Astrocyte (in vitro differentiated cells and primary cell): Measurements from ENCODE around the gene LEPROT. TPM values are rescaled to one million over a fixed set of nuclear protein-coding genes. Genes with fewer than 3 reads are reported as not detected.

Experiments used
- DNase-seq: peaks from one replicate; pipeline ENCODE4 v3.0.0-alpha.2; 2010; ENCODE audit warnings: low read depth
- FAIRE-seq: peaks from 2 replicates; lab custom pipeline; 2011; peaks lifted over from hg19 to GRCh38; lab: Jason Lieb, UNC
- H2AFZ ChIP-seq: 2 replicates; pipeline ENCODE4 v1.6.0; 2012; ENCODE audit warnings: low read depth, low read length, inconsistent platforms
- H3K27ac ChIP-seq: 2 replicates; pipeline ENCODE4 v1.5.1; 2011; ENCODE audit warnings: low read depth, low read length, inconsistent platforms
- H3K27me3 ChIP-seq: 2 replicates; pipeline ENCODE4 v1.6.0; 2011; ENCODE audit warnings: low read length, inconsistent platforms; ENCODE audit not compliant: insufficient read depth
- H3K36me3 ChIP-seq: 2 replicates; pipeline ENCODE4 v1.5.1; 2011; ENCODE audit warnings: low read length, inconsistent platforms; ENCODE audit not compliant: insufficient read depth
- H3K4me1 ChIP-seq: 2 replicates; pipeline ENCODE4 v1.5.1; 2011; ENCODE audit warnings: low read length, inconsistent platforms; ENCODE audit not compliant: insufficient read depth
- H3K4me2 ChIP-seq: 2 replicates; pipeline ENCODE4 v1.6.0; 2012; ENCODE audit warnings: low read length, inconsistent platforms
- H3K4me3 ChIP-seq: 2 replicates; pipeline ENCODE4 v1.5.1; 2011; ENCODE audit warnings: low read depth, mild to moderate bottlenecking, low read length, inconsistent platforms; ENCODE audit not compliant: insufficient read depth
- H3K79me2 ChIP-seq: 2 replicates; pipeline ENCODE4 v1.6.0; 2012; ENCODE audit warnings: mild to moderate bottlenecking, low read length, inconsistent platforms; ENCODE audit not compliant: insufficient read depth
- H3K9ac ChIP-seq: 2 replicates; pipeline ENCODE4 v1.6.0; 2012; ENCODE audit warnings: mild to moderate bottlenecking, low read length, inconsistent platforms
- H3K9me3 ChIP-seq: 2 replicates; pipeline ENCODE4 v1.5.1; 2012; ENCODE audit warnings: low read depth, mild to moderate bottlenecking, low read length, inconsistent platforms; ENCODE audit not compliant: insufficient read depth
- H4K20me1 ChIP-seq: 2 replicates; pipeline ENCODE4 v1.6.0; 2012; ENCODE audit warnings: low read length, inconsistent platforms; ENCODE audit not compliant: insufficient read depth
- H3K27ac Mint-ChIP-seq: one replicate; pipeline ENCODE4 v1.8.0; 2021; ENCODE audit warnings: mild to moderate bottlenecking, mixed read lengths; ENCODE audit not compliant: unreplicated experiment
- H3K27me3 Mint-ChIP-seq: one replicate; pipeline ENCODE4 v1.8.0; 2021; ENCODE audit warnings: low read depth, mixed read lengths; ENCODE audit not compliant: unreplicated experiment
- H3K36me3 Mint-ChIP-seq: one replicate; pipeline ENCODE4 v1.8.0; 2021; ENCODE audit warnings: low read depth, mixed read lengths; ENCODE audit not compliant: unreplicated experiment
- H3K4me1 Mint-ChIP-seq: one replicate; pipeline ENCODE4 v1.8.0; 2021; ENCODE audit warnings: low read depth, mixed read lengths; ENCODE audit not compliant: unreplicated experiment
- H3K4me3 Mint-ChIP-seq: one replicate; pipeline ENCODE4 v1.8.0; 2021; ENCODE audit warnings: mild to moderate bottlenecking, moderate library complexity, mixed read lengths; ENCODE audit not compliant: unreplicated experiment
- H3K9me3 Mint-ChIP-seq: one replicate; pipeline ENCODE4 v1.8.0; 2021; ENCODE audit warnings: mild to moderate bottlenecking, mixed read lengths; ENCODE audit not compliant: unreplicated experiment
- EZH2 ChIP-seq: IDR thresholded peaks from 2 replicates; pipeline ENCODE4 v1.6.1; 2012; ENCODE audit warnings: mild to moderate bottlenecking, low read length, inconsistent platforms; ENCODE audit not compliant: insufficient read depth
- total RNA-seq: library from RNA; stranded (reverse); gene quantifications from 2 replicates; pipeline ENCODE4 v1.2.1, GENCODE V29; 2021
- TF ChIP-seq, protein P1 (sequence below): IDR thresholded peaks from 2 replicates; pipeline ENCODE4 v1.5.1; 2011; ENCODE audit warnings: low read depth, mild to moderate bottlenecking, inconsistent platforms, low read length, moderate library complexity; ENCODE audit not compliant: insufficient read depth

LEPROT gene
- total RNA-seq, 1 donor from 2014 or later = 99.4 TPM

DNA sequence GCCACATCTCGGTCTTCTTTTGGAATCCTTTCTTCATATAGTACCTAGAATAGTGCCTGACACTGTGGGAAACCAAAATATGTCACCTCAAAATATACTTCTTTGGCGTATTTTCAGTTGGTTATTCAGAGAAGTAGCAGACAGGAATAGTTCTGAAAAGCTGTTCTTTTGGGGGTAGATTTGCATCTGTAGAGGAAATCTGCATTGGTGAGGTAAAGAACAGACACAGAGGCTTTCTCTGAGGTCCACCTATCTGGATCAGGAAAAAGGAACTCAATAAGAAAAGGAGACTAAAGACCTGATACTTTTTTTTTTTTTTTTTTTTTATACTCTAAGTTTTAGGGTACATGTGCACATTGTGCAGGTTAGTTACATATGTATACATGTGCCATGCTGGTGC, 23.2 kb downstream of the LEPROT start:
- no peaks in the 10 kb centered on the region for H4K20me1 ChIP-seq
- Mint-ChIP-seq H3K27ac (no peak overlapping the region), H3K27me3 (no peaks in the 10 kb centered on the region), H3K4me3 (no peak overlapping the region), H3K9me3 (peaks cover 7% of the 10 kb centered on the region), H3K36me3 (peaks cover under 1% of the 10 kb centered on the region), H3K4me1 (peaks cover 2% of the 10 kb centered on the region)
- no peaks in the 10 kb centered on the region for H3K9me3 ChIP-seq
- H3K4me2 ChIP-seq = no peak overlapping the region
- no peak overlapping the region for H3K27ac ChIP-seq
- no peak overlapping the region for H2AFZ ChIP-seq
- TF ChIP-seq EZH2 = no peak
- TF ChIP-seq, protein P1, sequence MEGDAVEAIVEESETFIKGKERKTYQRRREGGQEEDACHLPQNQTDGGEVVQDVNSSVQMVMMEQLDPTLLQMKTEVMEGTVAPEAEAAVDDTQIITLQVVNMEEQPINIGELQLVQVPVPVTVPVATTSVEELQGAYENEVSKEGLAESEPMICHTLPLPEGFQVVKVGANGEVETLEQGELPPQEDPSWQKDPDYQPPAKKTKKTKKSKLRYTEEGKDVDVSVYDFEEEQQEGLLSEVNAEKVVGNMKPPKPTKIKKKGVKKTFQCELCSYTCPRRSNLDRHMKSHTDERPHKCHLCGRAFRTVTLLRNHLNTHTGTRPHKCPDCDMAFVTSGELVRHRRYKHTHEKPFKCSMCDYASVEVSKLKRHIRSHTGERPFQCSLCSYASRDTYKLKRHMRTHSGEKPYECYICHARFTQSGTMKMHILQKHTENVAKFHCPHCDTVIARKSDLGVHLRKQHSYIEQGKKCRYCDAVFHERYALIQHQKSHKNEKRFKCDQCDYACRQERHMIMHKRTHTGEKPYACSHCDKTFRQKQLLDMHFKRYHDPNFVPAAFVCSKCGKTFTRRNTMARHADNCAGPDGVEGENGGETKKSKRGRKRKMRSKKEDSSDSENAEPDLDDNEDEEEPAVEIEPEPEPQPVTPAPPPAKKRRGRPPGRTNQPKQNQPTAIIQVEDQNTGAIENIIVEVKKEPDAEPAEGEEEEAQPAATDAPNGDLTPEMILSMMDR = no peak
- no peak for FAIRE-seq
- H3K79me2 ChIP-seq = no peaks in the 10 kb centered on the region
- no peak overlapping the region for H3K4me3 ChIP-seq
- no peaks in the 10 kb centered on the region for H3K27me3 ChIP-seq
- no peak for DNase-seq
- H3K4me1 ChIP-seq = peaks cover 3% of the 10 kb centered on the region
- H3K36me3 ChIP-seq = no peaks in the 10 kb centered on the region
- no peak overlapping the region for H3K9ac ChIP-seq

DNA sequence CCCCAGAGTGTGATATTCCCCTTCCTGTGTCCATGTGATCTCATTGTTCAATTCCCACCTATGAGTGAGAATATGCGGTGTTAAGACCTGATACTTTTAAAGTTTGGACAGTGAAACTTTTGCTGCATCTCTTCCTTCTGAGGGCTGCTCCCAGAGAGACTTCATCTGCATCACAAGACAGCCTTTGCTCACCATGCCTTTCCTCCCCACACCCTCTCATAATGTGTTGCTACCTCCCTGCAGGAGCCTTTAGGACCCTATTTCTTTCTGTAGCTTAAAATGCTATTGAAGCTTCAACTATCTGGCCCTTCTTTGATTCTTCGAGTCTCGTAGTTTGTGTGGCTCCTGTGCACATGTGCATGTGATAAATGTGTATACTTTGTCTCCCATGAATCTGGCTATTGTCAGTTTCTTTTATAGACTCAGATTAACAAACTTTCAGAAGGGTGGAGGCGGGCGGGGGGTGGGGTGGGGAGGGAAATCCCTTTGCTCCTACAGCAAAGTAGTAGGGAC, 23.7 kb downstream of the LEPROT start:
- Histone ChIP-seq H3K4me3 (no peak overlapping the region), H3K4me2 (no peak overlapping the region), H3K36me3 (no peaks in the 10 kb centered on the region), H3K27me3 (no peaks in the 10 kb centered on the region), H3K27ac (no peak overlapping the region), H3K9ac (no peak overlapping the region), H4K20me1 (no peaks in the 10 kb centered on the region), H3K9me3 (no peaks in the 10 kb centered on the region), H2AFZ (no peak overlapping the region), H3K4me1 (peaks cover 3% of the 10 kb centered on the region), H3K79me2 (no peaks in the 10 kb centered on the region)
- Mint-ChIP-seq H3K27me3 (no peaks in the 10 kb centered on the region), H3K4me3 (no peak overlapping the region), H3K27ac (no peak overlapping the region), H3K4me1 (peaks cover 2% of the 10 kb centered on the region), H3K9me3 (peaks cover 7% of the 10 kb centered on the region), H3K36me3 (no peaks in the 10 kb centered on the region)
- FAIRE-seq (no peak), DNase-seq (no peak)
- TF ChIP-seq, protein P1 = no peak
- no peak for TF ChIP-seq EZH2

DNA sequence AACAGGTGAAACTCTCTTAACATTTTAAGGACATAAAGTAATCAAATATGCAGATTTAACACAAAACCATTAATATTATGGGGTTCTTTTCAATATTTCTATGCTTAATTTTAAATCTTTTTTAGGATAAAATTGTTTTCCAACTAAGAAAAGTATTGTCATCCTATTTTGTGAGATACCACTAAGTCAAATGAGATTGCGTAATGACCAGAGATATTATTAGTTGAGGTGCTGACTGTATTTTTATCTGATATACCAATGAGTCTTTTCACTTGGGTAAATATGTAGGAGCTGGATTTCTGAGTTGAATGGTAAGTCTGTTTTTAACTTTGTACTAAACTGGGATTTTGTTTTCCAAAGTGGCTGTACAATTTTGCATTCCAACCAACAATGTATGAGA, 25.4 kb downstream of the LEPROT start:
- Histone ChIP-seq H3K9ac (no peak overlapping the region), H3K27me3 (no peaks in the 10 kb centered on the region), H3K79me2 (no peaks in the 10 kb centered on the region), H4K20me1 (no peaks in the 10 kb centered on the region), H3K4me2 (no peak overlapping the region), H2AFZ (no peak overlapping the region), H3K9me3 (no peaks in the 10 kb centered on the region), H3K4me1 (no peaks in the 10 kb centered on the region), H3K36me3 (no peaks in the 10 kb centered on the region), H3K27ac (no peak overlapping the region), H3K4me3 (no peak overlapping the region)
- Mint-ChIP-seq H3K4me3 (no peak overlapping the region), H3K36me3 (no peaks in the 10 kb centered on the region), H3K27me3 (no peaks in the 10 kb centered on the region), H3K4me1 (no peaks in the 10 kb centered on the region), H3K9me3 (peaks cover 7% of the 10 kb centered on the region), H3K27ac (no peak overlapping the region)
- FAIRE-seq (no peak), DNase-seq (no peak)
- no peak for TF ChIP-seq EZH2
- TF ChIP-seq, protein P1 = no peak
